Activated CD8-positive, alpha-beta memory T cell treated with anti-CD3 and anti-CD28 coated beads for 36 hours (primary cell): ENCODE measurements around the gene HS6ST3. TPM values are rescaled to one million over a fixed set of nuclear protein-coding genes. Genes with fewer than 3 reads are reported as not detected.

Experiments used
- CTCF ChIA-PET: fragments of 350-600 bp; sonication (Branson Sonifier 250); formaldehyde crosslinking; loops from one replicate; lab custom pipeline; 2021; ENCODE audit warnings: antibody characterized with exemption; lab: Charles Lee
- POLR2A ChIA-PET: fragments of 350-600 bp; sonication (Branson Sonifier 250); formaldehyde crosslinking; loops from one replicate; lab custom pipeline; 2021; ENCODE audit warnings: antibody characterized with exemption; lab: Charles Lee
- total RNA-seq, 2 experiments: library from RNA; stranded (reverse); gene quantifications; one replicate each; pipeline ENCODE4 v1.2.3, GENCODE V29; 2021

The HS6ST3 gene
- total RNA-seq, 2 experiments from 2014 or later = not detected

- ChIA-PET CTCF (no interaction called here), POLR2A (no interaction called here)
These were observed 95.9 kb downstream of the HS6ST3 start for GRCh38 chr13:96185818-96186217.

- POLR2A ChIA-PET = no interaction called here
- CTCF ChIA-PET = no interaction called here
These were observed 101.5 kb downstream of the HS6ST3 start for GRCh38 chr13:96191367-96191766.

- ChIA-PET CTCF (no interaction called here), POLR2A (no interaction called here)
These were observed 103.9 kb downstream of the HS6ST3 start for GRCh38 chr13:96193728-96194310.

GRCh38 chr13:96198038-96198437 lies 108.1 kb downstream of the HS6ST3 start:
- CTCF ChIA-PET = no interaction called here
- POLR2A ChIA-PET = no interaction called here

GRCh38 chr13:96199315-96199714 lies 109.4 kb downstream of the HS6ST3 start:
- CTCF ChIA-PET = no interaction called here
- POLR2A ChIA-PET = no interaction called here

- ChIA-PET POLR2A (no interaction called here), CTCF (interaction anchor here (0.8 kb wide), 1 partner anchor 9 kb away, joined by 3 read pairs; no protein-coding TSS in a partner anchor)
These were observed 110.9 kb downstream of the HS6ST3 start for GRCh38 chr13:96200810-96201209.

- POLR2A ChIA-PET = no interaction called here
- CTCF ChIA-PET = no interaction called here
These were observed 112.4 kb downstream of the HS6ST3 start for GRCh38 chr13:96202315-96202714.

- ChIA-PET CTCF (no interaction called here), POLR2A (no interaction called here)
These were observed 113.6 kb downstream of the HS6ST3 start for GRCh38 chr13:96203471-96203870.

- ChIA-PET CTCF (no interaction called here), POLR2A (no interaction called here)
These were observed 125.0 kb downstream of the HS6ST3 start for GRCh38 chr13:96214824-96215445.

GRCh38 chr13:96216543-96216942 lies 126.6 kb downstream of the HS6ST3 start:
- ChIA-PET CTCF (no interaction called here), POLR2A (no interaction called here)

GRCh38 chr13:96218475-96218874 lies 128.6 kb downstream of the HS6ST3 start:
- POLR2A ChIA-PET = no interaction called here
- CTCF ChIA-PET = no interaction called here

GRCh38 chr13:96221471-96221870 lies 131.6 kb downstream of the HS6ST3 start:
- POLR2A ChIA-PET = no interaction called here
- CTCF ChIA-PET = no interaction called here

- ChIA-PET POLR2A (no interaction called here), CTCF (no interaction called here)
These were observed 133.3 kb downstream of the HS6ST3 start for GRCh38 chr13:96223231-96223630.

- POLR2A ChIA-PET = no interaction called here
These were observed 139.4 kb downstream of the HS6ST3 start for GRCh38 chr13:96229356-96229755.

GRCh38 chr13:96238241-96238640 lies 148.3 kb downstream of the HS6ST3 start:
- ChIA-PET POLR2A (no interaction called here), CTCF (no interaction called here)

More at GRCh38 chr13:96229356-96229755, 139.4 kb downstream of the HS6ST3 start:
- CTCF ChIA-PET = interaction anchor here (0.6 kb wide), 1 partner anchor 519 kb away, joined by 3 read pairs; no protein-coding TSS in a partner anchor

- POLR2A ChIA-PET = no interaction called here
- CTCF ChIA-PET = no interaction called here
These were observed 149.0 kb downstream of the HS6ST3 start for GRCh38 chr13:96238861-96239260.

- POLR2A ChIA-PET = no interaction called here
- CTCF ChIA-PET = no interaction called here
These were observed 153.5 kb downstream of the HS6ST3 start for GRCh38 chr13:96243376-96243775.

- ChIA-PET CTCF (no interaction called here), POLR2A (no interaction called here)
These were observed 158.2 kb downstream of the HS6ST3 start for GRCh38 chr13:96248103-96248502.

- POLR2A ChIA-PET = no interaction called here
- CTCF ChIA-PET = no interaction called here
These were observed 159.1 kb downstream of the HS6ST3 start for GRCh38 chr13:96248996-96249395.

GRCh38 chr13:96252903-96253302 lies 163.0 kb downstream of the HS6ST3 start:
- ChIA-PET CTCF (no interaction called here), POLR2A (no interaction called here)

GRCh38 chr13:96273196-96273595 lies 183.3 kb downstream of the HS6ST3 start:
- ChIA-PET CTCF (no interaction called here), POLR2A (no interaction called here)
